ENCODE results near the gene UNCX. TPM values are rescaled to one million over a fixed set of nuclear protein-coding genes. Genes with fewer than 3 reads are reported as not detected.

The UNCX gene
- total RNA-seq, 4 donors from 2014 or later = not detected

DNA sequence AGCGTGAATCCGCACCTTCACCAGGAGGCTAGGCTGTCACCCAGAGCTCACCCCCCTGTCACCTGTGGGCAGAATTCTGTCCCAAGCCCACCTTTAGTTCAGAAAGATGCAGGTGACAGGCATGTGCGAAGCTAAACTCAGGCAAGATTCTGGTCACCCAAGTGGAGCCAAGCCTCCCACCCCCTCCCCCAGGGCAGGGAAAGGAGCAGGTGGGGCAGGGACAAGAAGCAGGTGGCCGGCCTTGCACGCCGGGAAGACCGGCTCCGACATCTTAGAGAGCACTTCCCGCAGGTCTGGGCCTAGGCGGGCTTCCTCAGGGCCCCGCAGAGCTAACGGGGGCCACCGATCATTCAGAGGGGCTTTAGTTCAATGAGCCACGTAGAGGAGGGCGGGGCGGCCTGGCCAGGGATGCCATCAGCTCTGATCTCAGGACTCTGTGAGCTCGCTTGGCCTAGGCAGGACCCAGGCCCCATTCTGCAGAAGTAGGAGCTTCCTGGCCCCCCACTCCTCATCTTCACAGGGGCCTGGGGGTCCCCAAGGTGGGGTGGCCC is 19.9 kb downstream of the UNCX start:
- TF ChIP-seq, protein P1, sequence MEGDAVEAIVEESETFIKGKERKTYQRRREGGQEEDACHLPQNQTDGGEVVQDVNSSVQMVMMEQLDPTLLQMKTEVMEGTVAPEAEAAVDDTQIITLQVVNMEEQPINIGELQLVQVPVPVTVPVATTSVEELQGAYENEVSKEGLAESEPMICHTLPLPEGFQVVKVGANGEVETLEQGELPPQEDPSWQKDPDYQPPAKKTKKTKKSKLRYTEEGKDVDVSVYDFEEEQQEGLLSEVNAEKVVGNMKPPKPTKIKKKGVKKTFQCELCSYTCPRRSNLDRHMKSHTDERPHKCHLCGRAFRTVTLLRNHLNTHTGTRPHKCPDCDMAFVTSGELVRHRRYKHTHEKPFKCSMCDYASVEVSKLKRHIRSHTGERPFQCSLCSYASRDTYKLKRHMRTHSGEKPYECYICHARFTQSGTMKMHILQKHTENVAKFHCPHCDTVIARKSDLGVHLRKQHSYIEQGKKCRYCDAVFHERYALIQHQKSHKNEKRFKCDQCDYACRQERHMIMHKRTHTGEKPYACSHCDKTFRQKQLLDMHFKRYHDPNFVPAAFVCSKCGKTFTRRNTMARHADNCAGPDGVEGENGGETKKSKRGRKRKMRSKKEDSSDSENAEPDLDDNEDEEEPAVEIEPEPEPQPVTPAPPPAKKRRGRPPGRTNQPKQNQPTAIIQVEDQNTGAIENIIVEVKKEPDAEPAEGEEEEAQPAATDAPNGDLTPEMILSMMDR (IDR thresholded peaks at IDR 0.05) = no peak
- DNase-seq (ENCODE audit: low spot score) = no peak
- ATAC-seq (ENCODE audit: low FRiP score) = no peak

GRCh38 chr7:1253681-1254181 is 21.1 kb downstream of the UNCX start:
- ATAC-seq (ENCODE audit: low FRiP score) = no peak
- TF ChIP-seq, protein P1 (IDR thresholded peaks at IDR 0.05) = no peak
- DNase-seq (ENCODE audit: low spot score) = no peak

DNA sequence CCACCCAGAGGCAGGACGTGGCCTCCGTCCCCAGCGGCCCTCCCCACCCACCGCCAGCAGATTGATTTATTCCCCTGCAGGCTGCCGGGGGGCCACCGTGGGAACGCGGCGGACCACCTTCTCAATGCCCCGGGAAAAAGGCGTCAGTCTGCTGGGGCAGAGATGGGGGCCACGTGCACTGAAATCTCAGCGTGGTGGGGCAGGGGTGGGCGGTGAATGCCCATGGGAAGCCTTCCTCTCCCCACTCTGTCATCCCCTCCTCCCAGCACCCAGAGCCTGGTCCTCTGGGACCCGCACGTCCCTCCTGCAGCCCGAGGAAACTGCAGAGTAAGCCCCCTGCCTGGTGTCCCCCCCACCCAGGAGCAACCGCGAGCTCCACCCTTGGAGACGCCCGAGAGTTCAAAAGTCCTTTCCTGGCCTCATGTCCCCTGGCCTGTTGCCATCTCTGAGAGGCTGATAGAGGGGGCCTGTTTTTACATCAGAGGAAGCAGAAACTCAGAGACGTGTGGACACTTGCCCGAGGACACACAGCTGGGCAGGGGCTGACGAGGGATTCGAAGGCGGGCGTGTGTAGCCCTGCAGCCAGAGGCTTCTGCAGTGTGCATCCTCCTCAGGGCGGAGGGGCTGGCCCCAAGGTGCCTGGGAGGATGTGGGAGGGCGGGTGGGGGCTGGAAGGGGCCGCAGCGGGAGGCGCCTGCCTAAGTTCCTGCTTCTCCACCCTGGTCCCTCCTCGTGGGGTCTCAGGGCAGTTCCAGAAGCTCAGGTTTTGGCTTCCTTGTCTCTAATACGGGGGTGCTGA is 21.8 kb downstream of the UNCX start:
- ATAC-seq (ENCODE audit: low FRiP score) (no peak), DNase-seq (ENCODE audit: low spot score) (no peak)
- TF ChIP-seq, protein P1 (IDR thresholded peaks at IDR 0.05) = no peak

GRCh38 chr7:1255080-1255816 is 22.6 kb downstream of the UNCX start:
- ATAC-seq (ENCODE audit: low FRiP score) (no peak), DNase-seq (ENCODE audit: low spot score) (no peak)
- TF ChIP-seq, protein P1 (IDR thresholded peaks at IDR 0.05) = no peak

DNA sequence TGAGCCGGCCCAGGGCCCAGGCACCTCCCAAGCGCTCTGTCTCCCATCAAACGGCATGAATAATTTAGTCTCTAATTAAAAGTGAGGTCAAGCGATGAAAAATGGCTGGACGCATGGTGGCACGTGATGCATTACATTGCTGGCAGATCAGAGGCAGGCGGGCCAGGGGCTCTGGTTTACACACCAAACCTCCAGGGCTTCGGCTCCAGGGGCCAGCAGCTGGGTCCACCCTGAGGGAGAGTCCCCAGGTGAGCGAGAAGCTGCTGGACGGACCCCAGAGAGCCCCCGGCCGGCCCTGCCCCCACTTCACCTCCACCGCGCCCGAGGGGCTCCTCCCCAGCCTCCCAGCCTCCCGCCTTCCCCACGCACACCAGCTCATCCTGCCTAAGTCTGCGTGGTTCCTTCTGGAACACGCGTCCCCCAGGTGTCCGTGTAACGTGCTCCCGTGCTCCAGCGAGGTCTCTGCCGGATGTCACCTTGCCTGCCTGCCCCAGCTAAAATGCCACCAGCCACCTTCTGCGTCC is 23.2 kb downstream of the UNCX start:
- ATAC-seq (ENCODE audit: low FRiP score) = no peak
- TF ChIP-seq, protein P1 (IDR thresholded peaks at IDR 0.05) = no peak
- no peak for DNase-seq (ENCODE audit: low spot score)

GRCh38 chr7:1256621-1257020 is 23.9 kb downstream of the UNCX start:
- ATAC-seq (ENCODE audit: low FRiP score) = no peak
- DNase-seq (ENCODE audit: low spot score) = no peak
- TF ChIP-seq, protein P1 (IDR thresholded peaks at IDR 0.05) = no peak

Data from omental fat pad (tissue), 4 donors.